Measurements from ENCODE around the gene RGS8.

- TF ChIP-seq POLR2A (IDR thresholded peaks at IDR 0.05) (no peak), POLR2AphosphoS5 (IDR thresholded peaks at IDR 0.05) (no peak)
Measured at GRCh38 chr1:182662121-182662890, 22.1 kb downstream of the RGS8 start.
